CD1c-positive myeloid dendritic cell (primary cell): ENCODE results near the gene EPN2.
"Not testable (repeated sequence)": the region's sequence is repeated elsewhere in the genome, so short reads cannot be mapped to it uniquely, and the experiment has no call there.

Experiments used
- DNase-seq: peaks from one replicate; pipeline ENCODE4 v3.0.0-alpha.2; 2016; ENCODE audit errors: extremely low spot score

Gene EPN2

DNA sequence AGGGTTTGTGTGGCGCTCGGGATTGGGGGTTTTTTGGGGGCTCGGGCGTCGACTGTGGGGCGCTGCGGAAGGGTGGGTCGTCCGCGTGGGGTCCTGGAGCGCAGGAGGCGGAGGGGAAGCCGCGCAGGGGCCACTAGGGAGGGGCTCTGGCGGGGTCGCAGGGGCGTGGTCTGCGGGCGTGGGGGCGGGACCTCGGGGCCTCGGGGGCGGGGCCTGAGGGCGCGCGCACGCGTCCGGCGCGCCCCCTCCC is at the start of gene EPN2:
Gene EPN2 (plus strand): TSS at position 228 of the 250 bp plus-strand sequence. CDS start 45,754 bp downstream, outside the sequence.
- peak; percentile 57 for DNase-seq

- DNase-seq = not testable (repeated sequence)
Observed at GRCh38 chr17:19187883-19188869, 49.0 kb upstream of the EPN2 start.

DNA sequence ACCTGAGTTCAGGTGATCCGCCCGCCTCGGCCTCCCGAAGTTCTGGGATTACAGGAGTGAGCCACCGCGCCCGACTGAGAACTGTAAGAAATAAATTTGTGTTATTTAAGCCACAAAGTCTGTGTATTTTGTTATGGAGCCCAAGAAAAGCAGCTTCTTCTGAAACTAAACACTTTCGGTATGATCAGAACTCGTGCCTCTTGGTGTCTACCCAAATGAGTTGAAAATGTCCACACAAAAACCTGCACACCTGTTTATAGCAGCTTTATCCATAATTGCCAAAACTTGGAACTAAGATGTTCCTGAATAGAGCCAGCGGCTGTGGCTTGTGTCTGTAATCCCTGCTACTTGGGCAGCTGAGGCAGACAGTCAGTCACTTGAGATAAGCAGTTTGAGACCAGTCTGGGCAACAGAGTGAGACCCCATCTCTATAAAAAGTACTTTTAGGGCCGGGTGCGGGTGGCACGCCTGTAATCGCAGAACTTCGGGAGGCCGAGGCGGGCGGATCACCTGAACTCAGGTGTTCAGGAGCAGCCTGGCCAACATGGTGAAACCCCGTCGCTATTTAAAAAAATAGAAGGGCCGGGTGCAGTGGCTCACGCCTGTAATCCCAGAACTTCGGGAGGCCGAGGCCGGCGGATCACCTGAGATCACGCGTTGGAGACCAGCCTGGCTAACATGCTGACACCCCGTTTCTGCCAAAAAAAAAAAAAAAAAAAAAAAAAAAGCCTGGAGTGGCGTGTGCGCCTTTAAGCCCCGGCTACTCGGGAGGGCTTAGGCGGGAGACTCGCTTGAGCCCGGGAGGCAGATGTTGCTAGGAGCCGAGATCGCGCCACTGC is 48.1 kb upstream of the EPN2 start:
- not testable (repeated sequence) for DNase-seq

GRCh38 chr17:19189781-19190405 is 47.3 kb upstream of the EPN2 start:
- not testable (repeated sequence) for DNase-seq

DNA sequence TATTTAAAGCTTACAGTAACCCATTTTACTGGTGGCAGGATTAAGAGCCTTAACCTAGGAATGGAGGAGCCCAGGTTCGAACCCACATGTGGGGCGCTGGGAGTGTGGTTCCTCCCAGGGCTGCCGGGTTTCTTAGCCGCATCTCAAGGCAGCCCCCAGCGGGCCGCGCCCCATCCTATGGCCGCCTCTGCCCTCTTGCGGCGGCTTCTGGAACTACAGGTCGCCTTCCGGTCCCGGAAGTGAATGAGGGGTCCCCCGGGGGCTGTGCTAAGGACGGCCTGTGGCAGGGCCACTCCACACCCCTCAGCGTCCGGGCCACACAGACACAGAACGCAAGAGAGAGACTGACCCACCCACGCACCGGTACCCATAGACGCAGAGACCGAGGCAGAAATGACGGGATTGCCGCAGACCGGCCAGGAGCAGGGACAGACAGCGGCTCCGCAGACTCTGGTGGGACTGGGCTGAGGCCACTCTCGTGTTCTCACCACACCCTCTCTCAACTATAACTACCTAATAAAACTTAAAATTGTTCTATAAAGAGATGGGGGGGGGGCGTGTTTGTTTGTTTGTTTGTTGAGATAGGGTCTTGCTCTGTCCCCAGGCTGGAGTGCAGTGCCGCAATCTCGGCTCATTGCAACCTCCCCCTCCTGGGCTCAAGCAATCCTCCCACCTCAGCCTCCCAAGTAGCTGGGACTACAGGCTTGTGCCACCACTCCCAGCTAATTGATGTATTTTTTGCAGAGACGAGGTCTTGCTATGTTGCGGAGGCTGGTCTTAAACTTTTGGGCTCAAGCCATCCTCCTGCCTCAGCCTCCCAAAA is 40.6 kb upstream of the EPN2 start:
- DNase-seq = not testable (repeated sequence)

- not testable (repeated sequence) for DNase-seq
Observed at GRCh38 chr17:19202448-19202847, 34.7 kb upstream of the EPN2 start.

GRCh38 chr17:19203429-19203828 is 33.7 kb upstream of the EPN2 start:
- not testable (repeated sequence) for DNase-seq

GRCh38 chr17:19215074-19215860 is 21.9 kb upstream of the EPN2 start:
- not testable (repeated sequence) for DNase-seq

DNA sequence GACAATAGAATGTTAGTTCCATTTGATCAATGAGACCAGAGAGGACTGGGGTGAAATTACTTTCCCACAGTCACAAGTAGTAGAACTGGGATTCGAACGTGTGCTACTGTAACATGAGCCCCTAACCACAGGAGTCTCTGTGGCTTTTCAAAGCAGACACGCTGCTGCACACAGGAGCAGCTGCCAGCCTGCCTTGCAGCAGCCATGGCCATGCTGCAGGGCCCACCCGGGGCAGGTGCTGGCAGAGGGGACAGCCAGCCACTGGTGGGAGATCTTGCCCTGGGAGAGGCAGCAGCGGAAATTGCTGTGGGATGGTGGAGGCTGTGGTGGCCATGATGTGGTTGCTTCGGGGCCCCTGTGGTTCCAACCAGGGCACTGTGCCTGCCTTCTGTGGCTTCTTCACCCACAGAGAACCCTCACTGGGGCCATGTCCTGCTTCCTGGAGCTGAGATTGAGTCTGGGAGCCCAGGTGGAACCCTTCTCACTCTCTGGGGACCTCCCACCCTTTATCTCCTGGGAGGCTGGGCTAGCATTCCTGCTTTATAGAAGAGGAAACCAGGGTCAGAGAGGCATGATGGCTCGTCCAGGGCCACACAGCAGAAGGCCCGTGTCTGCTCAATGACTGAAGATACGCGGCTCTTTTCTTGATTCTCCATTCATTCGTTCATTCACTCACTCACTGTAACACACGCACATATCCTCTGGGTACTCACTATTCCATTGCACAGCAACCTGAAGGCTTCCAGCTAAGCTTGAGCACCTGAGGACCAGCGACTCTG is 20.8 kb upstream of the EPN2 start:
- not testable (repeated sequence) for DNase-seq

GRCh38 chr17:19218914-19219313 is 18.3 kb upstream of the EPN2 start:
- not testable (repeated sequence) for DNase-seq

DNA sequence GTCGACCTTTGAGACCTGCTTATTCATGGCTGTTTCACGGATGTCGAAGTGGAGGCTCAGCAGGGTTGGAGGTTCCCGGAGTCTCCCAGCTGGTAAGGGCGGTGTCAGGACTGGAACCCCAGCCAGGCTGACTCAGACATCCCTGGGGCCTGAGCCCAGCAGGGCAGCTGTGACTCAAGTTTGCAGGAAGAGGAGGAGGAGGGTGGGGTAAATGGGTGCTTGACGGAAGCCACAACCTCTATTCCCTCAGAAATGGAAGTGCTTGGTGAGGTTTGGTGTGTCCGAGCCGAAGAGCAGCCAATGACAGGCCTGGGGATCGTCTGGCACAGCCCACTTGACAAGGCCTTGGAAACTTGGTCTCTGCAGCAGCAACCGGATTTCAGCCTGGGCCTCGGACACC is 17.8 kb upstream of the EPN2 start:
- not testable (repeated sequence) for DNase-seq

DNA sequence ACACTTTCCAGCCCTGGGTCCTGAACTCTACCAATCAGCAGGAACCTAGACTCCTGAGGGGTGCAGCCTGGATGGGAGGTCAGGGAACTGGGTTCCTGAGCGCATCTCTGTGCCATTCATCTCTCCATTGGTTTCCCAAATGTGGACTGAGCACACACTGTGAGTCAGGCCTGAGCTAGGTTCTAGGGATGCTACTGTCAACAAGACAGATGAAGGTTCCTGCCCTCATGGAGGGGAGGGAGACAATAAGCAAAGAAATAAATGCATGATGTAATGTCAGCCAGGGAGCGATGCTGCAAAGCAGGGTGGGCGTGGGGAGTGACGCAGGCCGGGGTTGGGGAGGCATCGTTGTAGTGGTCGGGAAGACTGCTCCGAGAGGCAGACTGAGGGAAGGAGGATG is 17.0 kb upstream of the EPN2 start:
- DNase-seq = not testable (repeated sequence)

DNA sequence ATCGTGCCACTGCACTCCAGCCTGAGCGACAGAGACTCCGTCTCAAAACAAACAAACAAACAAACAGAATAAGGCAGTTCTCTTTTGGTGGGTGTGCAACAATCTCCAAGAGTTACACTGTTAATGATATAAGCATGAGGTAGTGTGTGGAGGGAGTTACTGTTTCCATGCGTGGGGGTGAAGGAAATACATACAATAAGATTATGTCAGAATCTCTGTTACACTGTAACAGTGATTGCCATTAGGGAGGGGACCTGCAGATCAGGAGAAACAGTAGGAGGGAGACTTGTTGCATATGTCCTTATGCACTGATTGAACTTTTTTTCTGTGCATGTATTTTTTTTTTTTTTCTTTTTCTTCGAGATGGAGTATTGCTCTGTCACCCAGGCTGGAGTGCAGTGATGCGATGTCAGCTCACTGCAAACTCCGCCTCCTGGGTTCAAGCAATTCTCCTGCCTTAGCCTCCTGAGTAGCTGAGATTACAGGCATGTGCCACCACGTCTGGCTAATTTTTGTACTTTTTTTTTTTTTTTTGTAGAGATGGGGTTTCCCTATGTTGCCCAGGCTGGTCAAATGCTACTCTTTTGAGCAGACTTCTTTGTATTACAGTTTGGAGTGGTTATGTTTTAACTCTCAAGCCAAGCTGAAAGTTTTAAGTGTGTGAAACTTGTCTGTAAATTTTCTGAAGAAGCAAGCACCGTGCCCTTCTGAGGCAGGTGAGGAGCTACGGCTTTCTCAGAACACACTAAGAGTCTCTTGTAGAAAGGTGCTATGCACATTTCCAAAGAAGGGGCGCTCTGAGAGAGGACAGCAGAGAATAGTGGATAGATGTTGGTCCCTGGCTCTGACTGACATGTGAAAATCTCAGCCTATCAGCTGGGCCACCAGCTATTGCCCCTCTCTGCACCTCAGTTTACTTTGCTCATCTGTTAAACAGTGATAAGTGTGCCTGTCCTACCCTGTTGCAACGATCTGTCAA is 10.3 kb upstream of the EPN2 start:
- DNase-seq = not testable (repeated sequence)

GRCh38 chr17:19234676-19235075 is 2.5 kb upstream of the EPN2 start:
- not testable (repeated sequence) for DNase-seq

DNA sequence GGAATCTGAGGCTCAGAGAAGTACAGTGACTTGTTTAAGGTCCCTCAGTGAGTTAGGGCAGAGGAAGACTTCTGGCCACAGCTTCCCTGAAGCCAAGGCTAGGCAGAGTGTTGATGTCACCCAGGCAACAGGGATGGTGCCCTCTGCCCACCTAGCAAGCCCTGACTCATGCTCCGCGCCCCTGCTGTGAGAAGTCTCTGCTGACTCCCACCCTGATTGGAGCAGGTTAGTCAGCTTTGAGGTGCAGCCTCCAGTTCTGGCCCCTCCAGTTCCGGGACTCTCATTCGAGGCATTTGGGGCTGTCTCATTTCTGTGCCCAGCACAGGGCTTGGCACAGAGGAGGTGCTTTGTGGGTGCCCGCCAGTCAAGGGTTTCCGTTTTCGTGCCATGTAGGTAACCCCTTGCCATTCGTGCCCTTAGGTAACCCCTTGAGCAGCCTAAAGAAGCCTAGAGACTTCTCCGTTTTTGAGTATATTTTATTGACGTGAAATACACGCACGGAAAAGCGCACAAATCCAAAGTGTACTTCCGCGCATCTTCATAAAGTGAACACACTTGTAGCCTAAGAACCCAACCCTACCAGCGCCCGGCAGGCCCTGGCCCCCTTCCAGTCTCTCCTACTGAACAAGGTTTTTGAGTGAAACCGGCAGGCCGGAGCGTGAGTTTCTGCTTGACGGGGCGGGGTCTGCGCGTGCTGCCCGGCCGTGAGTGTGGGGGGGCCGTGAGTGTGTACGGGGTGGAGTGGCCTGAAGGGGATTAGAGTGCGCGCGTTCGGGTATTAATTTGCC is 621 bp upstream of the EPN2 start:
- not testable (repeated sequence) for DNase-seq

- peak; percentile 18 for DNase-seq
Observed at GRCh38 chr17:19237389-19238166, 412 bp downstream of the EPN2 start.

DNA sequence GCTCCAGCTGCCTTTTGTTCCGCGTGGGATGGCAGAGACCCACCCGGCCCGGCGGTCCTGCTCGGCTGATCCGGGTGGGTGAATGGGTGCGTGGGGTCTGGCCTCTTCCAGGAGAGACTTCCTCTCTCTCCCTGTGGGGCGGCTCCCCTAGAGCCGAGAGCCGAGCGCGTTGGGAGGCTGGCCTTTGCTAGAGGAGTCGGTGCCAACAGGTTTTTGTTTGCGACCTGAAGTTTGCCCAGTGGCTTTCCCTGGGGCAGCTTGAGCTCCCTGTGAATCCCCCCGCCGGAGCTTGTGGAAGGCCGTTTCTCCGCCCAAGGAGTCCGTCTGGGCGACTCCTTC is 970 bp downstream of the EPN2 start:
- DNase-seq = peak; percentile 50
